ENCODE results near the gene HTR3C.

Gene HTR3C

DNA sequence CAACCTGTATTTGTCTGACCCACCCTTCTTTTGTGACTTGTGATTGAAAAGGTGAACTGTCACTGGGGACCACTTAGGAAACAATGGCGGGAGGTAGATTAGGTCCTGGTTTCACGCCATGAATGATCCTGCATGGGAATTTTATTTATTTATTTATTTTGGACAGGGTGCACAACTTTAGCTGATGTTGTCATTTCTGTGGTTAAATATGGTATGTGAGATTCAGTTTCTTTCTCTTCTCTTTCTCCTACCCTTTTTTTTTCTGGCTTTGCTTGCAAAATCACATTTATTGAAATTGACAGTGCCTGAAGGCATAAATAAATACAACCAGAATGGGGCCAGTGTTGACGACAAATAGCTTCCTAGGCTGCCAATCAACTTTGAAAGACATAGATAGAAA lies 26.0 kb downstream of the HTR3C start:
- no peaks in the 10 kb centered on the region for H3K36me3 ChIP-seq (ENCODE audit: control insufficient read depth in 2 of 2, insufficient read depth in 1 of 2, low read length in 2 of 2)
- POLR2A ChIA-PET = no interaction called here
- no peak overlapping the region for H3K27ac ChIP-seq (ENCODE audit: extremely low read depth, low read depth, low read length)
- H3K4me3 ChIP-seq (ENCODE audit: low read depth, low read length) = no peak overlapping the region
- CTCF ChIA-PET = interaction anchor here (0.6 to 0.7 kb wide), 2 partner anchors 11 to 482 kb away, joined by 3 read pairs; no protein-coding TSS in a partner anchor
- H3K9me3 ChIP-seq (ENCODE audit: control insufficient read depth, insufficient read depth, low read depth, low read length) = no peaks in the 10 kb centered on the region
- H3K4me1 ChIP-seq (ENCODE audit: control insufficient read depth, insufficient read depth, low read length) = no peaks in the 10 kb centered on the region
- TF ChIP-seq ZNF132 (tag by site-specific recombination; IDR thresholded peaks at IDR 0.05; ENCODE audit: borderline replicate concordance) (no peak), ZNF488 (tag by site-specific recombination; IDR thresholded peaks at IDR 0.05) (no peak)

DNA sequence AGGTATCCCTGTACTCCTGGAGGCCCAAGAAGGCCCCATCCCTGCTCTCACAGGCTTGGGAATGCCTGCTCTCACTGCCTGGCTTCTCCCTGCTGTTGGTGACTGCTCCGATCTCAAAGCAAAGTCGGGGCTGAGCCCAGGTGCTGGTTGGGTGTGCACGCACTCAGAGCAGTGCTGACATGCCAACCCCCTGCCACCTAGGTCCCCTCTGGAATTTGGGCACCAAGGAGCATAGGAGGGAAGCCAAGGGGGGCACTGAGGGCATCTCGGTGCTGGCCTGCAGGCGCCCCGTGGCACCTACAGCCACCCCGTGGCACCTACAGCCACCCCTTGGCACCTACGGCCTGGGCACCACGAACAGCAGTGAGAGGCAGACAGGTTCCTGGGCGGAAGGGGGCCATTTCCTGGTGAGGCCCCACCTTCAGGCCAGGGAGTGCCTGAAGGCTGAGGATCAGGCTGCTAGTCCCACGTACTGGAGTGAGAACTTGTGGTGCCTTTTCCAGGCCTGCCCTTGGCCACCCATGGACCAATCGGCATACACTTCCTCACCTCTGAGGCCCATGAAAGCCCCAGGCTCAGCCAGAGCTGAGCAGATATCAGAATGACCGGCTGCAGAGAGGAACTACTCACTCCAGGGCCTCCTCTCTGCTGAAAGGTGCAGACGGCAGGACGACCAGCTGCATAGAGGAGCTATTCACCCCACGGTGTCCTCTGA lies 28.4 kb downstream of the HTR3C start:
- ChIA-PET POLR2A (no interaction called here), CTCF (no interaction called here)
- peak; percentile 31; the same call in 1 of the 2 replicates for TF ChIP-seq HIC1 (tag by site-specific recombination; IDR thresholded peaks at IDR 0.05)
- 0 out of 2 replicates have a peak, but pooled peaks have one; percentile 33 for TF ChIP-seq ZNF549 (tag by site-specific recombination; IDR thresholded peaks at IDR 0.05)
- no peak for TF ChIP-seq ZNF155 (tag by site-specific recombination; IDR thresholded peaks at IDR 0.05)

GRCh38 chr3:184082034-184082433 lies 29.2 kb downstream of the HTR3C start:
- Histone ChIP-seq H3K4me1 (ENCODE audit: control insufficient read depth, insufficient read depth, low read length) (no peaks in the 10 kb centered on the region), H3K9me3 (ENCODE audit: control insufficient read depth, insufficient read depth, low read depth, low read length) (no peaks in the 10 kb centered on the region), H3K36me3 (ENCODE audit: control insufficient read depth in 2 of 2, insufficient read depth in 1 of 2, low read length in 2 of 2) (no peaks in the 10 kb centered on the region), H3K27ac (ENCODE audit: extremely low read depth, low read depth, low read length) (no peak overlapping the region), H3K4me3 (ENCODE audit: low read depth, low read length) (no peak overlapping the region)
- ChIA-PET POLR2A (no interaction called here), CTCF (interaction anchor here (0.6 kb wide), 1 partner anchor 9 kb away, joined by 3 read pairs; no protein-coding TSS in a partner anchor)
- TF ChIP-seq KLF1 (tag by site-specific recombination; IDR thresholded peaks at IDR 0.05) (no peak), ZNF610 (tag by site-specific recombination; IDR thresholded peaks at IDR 0.05; ENCODE audit: borderline replicate concordance) (no peak), ZNF433 (tag by site-specific recombination; IDR thresholded peaks at IDR 0.05; ENCODE audit: low read depth) (no peak), ZNF585B (tag by site-specific recombination; IDR thresholded peaks at IDR 0.05) (no peak), ZNF221 (tag by site-specific recombination; IDR thresholded peaks at IDR 0.05; ENCODE audit: borderline replicate concordance) (no peak), ZNF670 (tag by site-specific recombination; IDR thresholded peaks at IDR 0.05; ENCODE audit: low read depth) (no peak), ZNF76 (tag by site-specific recombination; IDR thresholded peaks at IDR 0.05; ENCODE audit: borderline replicate concordance, low read depth) (no peak), ZNF629 (tag by site-specific recombination; IDR thresholded peaks at IDR 0.05) (no peak), BCL11B (tag by site-specific recombination; IDR thresholded peaks at IDR 0.05; ENCODE audit: low read depth) (no peak), OVOL3 (tag by site-specific recombination; IDR thresholded peaks at IDR 0.05) (no peak), RBAK (tag by site-specific recombination; IDR thresholded peaks at IDR 0.05) (no peak), ZNF510 (tag by site-specific recombination; IDR thresholded peaks at IDR 0.05; ENCODE audit: insufficient replicate concordance) (no peak), ZNF514 (tag by site-specific recombination; IDR thresholded peaks at IDR 0.05) (no peak), ZEB2 (tag by site-specific recombination; IDR thresholded peaks at IDR 0.05) (no peak), ZNF280C (tag by site-specific recombination; IDR thresholded peaks at IDR 0.05) (no peak), ZXDB (tag by site-specific recombination; IDR thresholded peaks at IDR 0.05) (no peak), ZNF624 (tag by site-specific recombination; IDR thresholded peaks at IDR 0.05) (no peak), ZSCAN16 (tag by site-specific recombination; IDR thresholded peaks at IDR 0.05) (no peak)

More for the DNA sequence above, 28.4 kb downstream of the HTR3C start:
- Histone ChIP-seq H3K9me3 (ENCODE audit: control insufficient read depth, insufficient read depth, low read depth, low read length) (no peaks in the 10 kb centered on the region), H3K4me1 (ENCODE audit: control insufficient read depth, insufficient read depth, low read length) (no peaks in the 10 kb centered on the region), H3K36me3 (ENCODE audit: control insufficient read depth in 2 of 2, insufficient read depth in 1 of 2, low read length in 2 of 2) (no peaks in the 10 kb centered on the region), H3K27ac (ENCODE audit: extremely low read depth, low read depth, low read length) (no peak overlapping the region), H3K4me3 (ENCODE audit: low read depth, low read length) (no peak overlapping the region)

All from HEK293 (cell line).